Epithelial cell of esophagus (primary cell): ENCODE measurements around the gene ALDH7A1.
"Not testable (repeated sequence)": the region's sequence is repeated elsewhere in the genome, so short reads cannot be mapped to it uniquely, and the experiment has no call there.

ENCODE experiments used
- DNase-seq: peaks from one replicate; pipeline ENCODE4 v3.0.0; 2010; ENCODE audit warnings: low read depth
- H3K4me3 ChIP-seq: 2 replicates; pipeline ENCODE4 v1.5.1; 2011; ENCODE audit warnings: mild to moderate bottlenecking, low read length, control low read depth
- TF ChIP-seq, protein P1 (sequence below): IDR thresholded peaks from 2 replicates; pipeline ENCODE4 v1.5.1; 2011; ENCODE audit warnings: low read depth, mild to moderate bottlenecking, low read length, control low read depth, inconsistent platforms; ENCODE audit not compliant: insufficient read depth; ENCODE audit errors: missing control alignments

ALDH7A1 gene

GRCh38 chr5:126628102-126628501 is 33.1 kb upstream of the ALDH7A1 start:
- TF ChIP-seq, protein P1, sequence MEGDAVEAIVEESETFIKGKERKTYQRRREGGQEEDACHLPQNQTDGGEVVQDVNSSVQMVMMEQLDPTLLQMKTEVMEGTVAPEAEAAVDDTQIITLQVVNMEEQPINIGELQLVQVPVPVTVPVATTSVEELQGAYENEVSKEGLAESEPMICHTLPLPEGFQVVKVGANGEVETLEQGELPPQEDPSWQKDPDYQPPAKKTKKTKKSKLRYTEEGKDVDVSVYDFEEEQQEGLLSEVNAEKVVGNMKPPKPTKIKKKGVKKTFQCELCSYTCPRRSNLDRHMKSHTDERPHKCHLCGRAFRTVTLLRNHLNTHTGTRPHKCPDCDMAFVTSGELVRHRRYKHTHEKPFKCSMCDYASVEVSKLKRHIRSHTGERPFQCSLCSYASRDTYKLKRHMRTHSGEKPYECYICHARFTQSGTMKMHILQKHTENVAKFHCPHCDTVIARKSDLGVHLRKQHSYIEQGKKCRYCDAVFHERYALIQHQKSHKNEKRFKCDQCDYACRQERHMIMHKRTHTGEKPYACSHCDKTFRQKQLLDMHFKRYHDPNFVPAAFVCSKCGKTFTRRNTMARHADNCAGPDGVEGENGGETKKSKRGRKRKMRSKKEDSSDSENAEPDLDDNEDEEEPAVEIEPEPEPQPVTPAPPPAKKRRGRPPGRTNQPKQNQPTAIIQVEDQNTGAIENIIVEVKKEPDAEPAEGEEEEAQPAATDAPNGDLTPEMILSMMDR: no peak
- no peak for DNase-seq
- no peak overlapping the region for H3K4me3 ChIP-seq

DNA sequence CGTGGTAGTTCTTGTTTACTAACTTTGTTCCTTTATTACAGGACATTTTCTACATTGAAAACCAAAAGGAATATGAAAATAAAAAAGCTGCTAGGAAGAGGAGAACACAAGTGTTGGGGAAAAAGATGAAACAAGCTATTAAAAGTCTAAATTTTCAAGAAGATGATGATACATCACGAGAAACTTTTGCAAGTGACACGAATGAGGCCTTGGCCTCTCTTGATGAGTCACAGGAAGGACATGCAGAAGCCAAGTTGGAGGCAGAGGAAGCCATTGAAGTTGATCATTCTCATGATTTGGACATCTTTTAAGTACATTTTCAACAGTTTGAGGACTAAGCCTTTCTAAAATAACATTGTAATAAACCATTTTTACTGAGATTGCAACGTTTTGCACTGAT is 29.5 kb upstream of the ALDH7A1 start:
- H3K4me3 ChIP-seq: no peak overlapping the region
- DNase-seq: peak; percentile 52
- TF ChIP-seq, protein P1: no peak

- peak; percentile 40 for DNase-seq
- no peak overlapping the region for H3K4me3 ChIP-seq
- TF ChIP-seq, protein P1: no peak
Measured at GRCh38 chr5:126619781-126620180, 24.8 kb upstream of the ALDH7A1 start.

GRCh38 chr5:126617603-126618002 is 22.6 kb upstream of the ALDH7A1 start:
- not testable (repeated sequence) for H3K4me3 ChIP-seq, DNase-seq

- TF ChIP-seq, protein P1: no peak
Measured at GRCh38 chr5:126615286-126615685, 20.3 kb upstream of the ALDH7A1 start.

DNA sequence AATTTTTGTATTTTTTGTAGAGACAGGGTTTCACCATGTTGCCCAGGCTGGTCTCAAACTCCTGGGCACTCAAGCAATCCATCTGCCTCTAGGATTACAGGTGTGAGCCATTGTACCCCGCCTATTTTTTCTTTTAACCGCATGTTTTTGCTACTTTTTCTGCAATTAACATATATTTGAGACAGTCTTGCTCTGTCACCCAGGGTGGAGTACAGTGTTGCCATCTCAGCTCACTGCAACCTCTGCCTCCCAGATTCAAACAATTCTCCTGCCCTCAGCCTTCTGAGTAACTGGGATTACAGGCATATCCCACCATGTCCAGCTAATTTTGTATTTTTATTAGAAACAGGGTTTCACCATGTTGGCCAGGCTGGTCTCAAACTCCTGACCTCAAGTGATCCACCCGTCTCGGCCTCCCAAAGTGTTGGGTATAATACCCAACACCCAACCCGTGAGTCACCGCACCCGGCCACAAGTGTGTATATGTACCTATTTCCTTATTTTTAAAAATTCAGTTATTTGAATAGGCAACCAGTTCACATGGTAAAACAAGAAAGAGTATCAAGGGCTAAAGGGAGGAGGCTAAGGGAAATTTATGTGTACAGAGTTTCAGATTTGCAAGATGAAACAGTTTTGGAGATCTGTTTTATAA is 19.0 kb upstream of the ALDH7A1 start:
- TF ChIP-seq, protein P1: no peak
- DNase-seq: no peak
- H3K4me3 ChIP-seq: no peak overlapping the region

More at GRCh38 chr5:126615286-126615685, 20.3 kb upstream of the ALDH7A1 start:
- no peak for DNase-seq
- no peak overlapping the region for H3K4me3 ChIP-seq

DNA sequence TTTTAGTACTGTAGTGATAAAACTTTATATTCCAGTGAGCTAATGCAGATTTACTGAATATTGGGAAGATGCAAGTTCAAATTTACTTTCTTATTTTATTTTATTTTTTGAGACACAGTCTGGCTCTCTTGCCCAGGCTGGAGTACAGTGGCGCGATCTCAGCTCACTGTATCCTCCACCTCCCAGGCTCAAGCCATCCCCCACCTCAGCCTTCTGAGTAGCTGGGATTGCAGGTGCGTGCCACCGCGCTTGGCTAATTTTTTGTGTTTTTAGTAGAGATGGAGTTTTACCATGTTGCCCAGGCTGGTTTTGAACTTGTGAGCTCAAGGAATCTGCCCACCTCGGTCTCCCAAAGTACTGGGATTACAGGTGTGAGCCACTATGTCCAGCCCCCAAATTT is 15.6 kb upstream of the ALDH7A1 start:
- DNase-seq: no peak
- H3K4me3 ChIP-seq: no peak overlapping the region
- TF ChIP-seq, protein P1: no peak
